ENCODE results near the gene PPM1K.
A peak's percentile ranks its signal among the peaks of the same experiment; 100 is the strongest.

Gene PPM1K

GRCh38 chr4:88230969-88231771 lies 53.2 kb downstream of the PPM1K start:
- H3K9me3 ChIP-seq (ENCODE audit: insufficient read depth, low read depth, low read length) = no peaks in the 10 kb centered on the region
- H3K36me3 ChIP-seq (ENCODE audit: insufficient read depth, low read length) = no peaks in the 10 kb centered on the region
- peaks cover 12% of the 10 kb centered on the region for H3K4me1 ChIP-seq (ENCODE audit: insufficient read depth, low read length, poor library complexity, severe bottlenecking)
- H3K27me3 ChIP-seq (ENCODE audit: insufficient read depth, low read length, poor library complexity, severe bottlenecking) = no peaks in the 10 kb centered on the region
- no peaks in the 10 kb centered on the region for H3K9me2 ChIP-seq (replicated peaks; ENCODE audit: low read depth, low read length)
- no peaks in the 10 kb centered on the region for H3K79me2 ChIP-seq (ENCODE audit: insufficient read depth, low read length)
- H4K20me1 ChIP-seq (ENCODE audit: insufficient read depth, low read length, poor library complexity, severe bottlenecking) = no peaks in the 10 kb centered on the region
- H2AFZ ChIP-seq (ENCODE audit: low read length) = peak overlapping the region; percentile 64
- no peaks in the 10 kb centered on the region for H3F3A ChIP-seq (ENCODE audit: low read depth)
- no peak overlapping the region for H3K4me2 ChIP-seq (ENCODE audit: low read depth, low read length, poor library complexity, severe bottlenecking)
- H3K4me3 ChIP-seq (ENCODE audit: low read length, poor library complexity, severe bottlenecking) = peak overlapping the region; percentile 6
- no peak overlapping the region for H3K9ac ChIP-seq (ENCODE audit: low read depth, low read length, poor library complexity, severe bottlenecking)
- TF ChIP-seq EZH2phosphoT487 (IDR thresholded peaks at IDR 0.05; ENCODE audit: borderline replicate concordance) = no peak
- no peak for TF ChIP-seq CTCF (conservative IDR thresholded peaks at IDR 0.05; ENCODE audit: low read length)

GRCh38 chr4:88230461-88230891 lies 53.9 kb downstream of the PPM1K start:
- H3K36me3 ChIP-seq (ENCODE audit: insufficient read depth, low read length) = no peaks in the 10 kb centered on the region
- H3F3A ChIP-seq (ENCODE audit: low read depth) = no peaks in the 10 kb centered on the region
- peak overlapping the region; percentile 6 for H3K4me3 ChIP-seq (ENCODE audit: low read length, poor library complexity, severe bottlenecking)
- H4K20me1 ChIP-seq (ENCODE audit: insufficient read depth, low read length, poor library complexity, severe bottlenecking) = no peaks in the 10 kb centered on the region
- TF ChIP-seq CTCF (conservative IDR thresholded peaks at IDR 0.05; ENCODE audit: low read length) (no peak), EZH2phosphoT487 (IDR thresholded peaks at IDR 0.05; ENCODE audit: borderline replicate concordance) (no peak)
- no peak overlapping the region for H3K4me2 ChIP-seq (ENCODE audit: low read depth, low read length, poor library complexity, severe bottlenecking)
- no peaks in the 10 kb centered on the region for H3K9me3 ChIP-seq (ENCODE audit: insufficient read depth, low read depth, low read length)
- H3K9me2 ChIP-seq (replicated peaks; ENCODE audit: low read depth, low read length) = no peaks in the 10 kb centered on the region
- no peaks in the 10 kb centered on the region for H3K79me2 ChIP-seq (ENCODE audit: insufficient read depth, low read length)
- H2AFZ ChIP-seq (ENCODE audit: low read length) = 0 out of 2 replicates have a peak overlapping the region, but pooled peaks have one; percentile 64
- no peak overlapping the region for H3K9ac ChIP-seq (ENCODE audit: low read depth, low read length, poor library complexity, severe bottlenecking)
- no peaks in the 10 kb centered on the region for H3K27me3 ChIP-seq (ENCODE audit: insufficient read depth, low read length, poor library complexity, severe bottlenecking)
- H3K4me1 ChIP-seq (ENCODE audit: insufficient read depth, low read length, poor library complexity, severe bottlenecking) = peaks cover 14% of the 10 kb centered on the region

GRCh38 chr4:88227734-88228133 lies 56.6 kb downstream of the PPM1K start:
- peaks cover 18% of the 10 kb centered on the region for H3K4me1 ChIP-seq (ENCODE audit: insufficient read depth, low read length, poor library complexity, severe bottlenecking)
- TF ChIP-seq EZH2phosphoT487 (IDR thresholded peaks at IDR 0.05; ENCODE audit: borderline replicate concordance) (no peak), CTCF (conservative IDR thresholded peaks at IDR 0.05; ENCODE audit: low read length) (no peak)
- 0 out of 2 replicates have a peak overlapping the region, but pooled peaks have one; percentile 2 for H2AFZ ChIP-seq (ENCODE audit: low read length)
- H3K4me3 ChIP-seq (ENCODE audit: low read length, poor library complexity, severe bottlenecking) = no peak overlapping the region
- no peaks in the 10 kb centered on the region for H4K20me1 ChIP-seq (ENCODE audit: insufficient read depth, low read length, poor library complexity, severe bottlenecking)
- no peaks in the 10 kb centered on the region for H3K79me2 ChIP-seq (ENCODE audit: insufficient read depth, low read length)
- no peaks in the 10 kb centered on the region for H3K27me3 ChIP-seq (ENCODE audit: insufficient read depth, low read length, poor library complexity, severe bottlenecking)
- no peak overlapping the region for H3K4me2 ChIP-seq (ENCODE audit: low read depth, low read length, poor library complexity, severe bottlenecking)
- no peaks in the 10 kb centered on the region for H3K36me3 ChIP-seq (ENCODE audit: insufficient read depth, low read length)
- H3K9ac ChIP-seq (ENCODE audit: low read depth, low read length, poor library complexity, severe bottlenecking) = no peak overlapping the region
- no peaks in the 10 kb centered on the region for H3K9me3 ChIP-seq (ENCODE audit: insufficient read depth, low read depth, low read length)
- H3K9me2 ChIP-seq (replicated peaks; ENCODE audit: low read depth, low read length) = no peaks in the 10 kb centered on the region
- no peaks in the 10 kb centered on the region for H3F3A ChIP-seq (ENCODE audit: low read depth)

All from Loucy (cell line).